Trophoblast cell (in vitro differentiated cells and primary cell): ENCODE data around the gene ZNF207.
A peak's percentile ranks its signal among the peaks of the same experiment; 100 is the strongest.
"Not testable (repeated sequence)": the region's sequence is repeated elsewhere in the genome, so short reads cannot be mapped to it uniquely, and the experiment has no call there.

Experiments used
- DNase-seq, 2 donors: peaks; one replicate each; pipeline ENCODE4 v3.0.0-alpha.2; 2016
- H2AFZ ChIP-seq: 2 replicates; pipeline ENCODE4 v1.6.1; 2013; ENCODE audit warnings: low read length, moderate library complexity, mild to moderate bottlenecking; ENCODE audit not compliant: insufficient read depth, poor library complexity
- H2AK5ac ChIP-seq: 2 replicates; pipeline ENCODE4 v1.6.1; 2013; ENCODE audit warnings: mild to moderate bottlenecking, low read length
- H2BK120ac ChIP-seq: 2 replicates; pipeline ENCODE4 v1.6.1; 2013; ENCODE audit warnings: low read length, mild to moderate bottlenecking, moderate library complexity; ENCODE audit not compliant: insufficient read depth, poor library complexity
- H2BK12ac ChIP-seq: 2 replicates; pipeline ENCODE4 v1.6.1; 2013; ENCODE audit warnings: mild to moderate bottlenecking, low read length, moderate library complexity
- H2BK5ac ChIP-seq: 2 replicates; pipeline ENCODE4 v1.6.1; 2013; ENCODE audit warnings: low read length, low read depth, moderate library complexity, mild to moderate bottlenecking; ENCODE audit not compliant: poor library complexity
- H3K14ac ChIP-seq: 2 replicates; pipeline ENCODE4 v1.6.1; 2013; ENCODE audit warnings: mild to moderate bottlenecking, low read length
- H3K18ac ChIP-seq: 2 replicates; pipeline ENCODE4 v1.6.1; 2013; ENCODE audit warnings: mild to moderate bottlenecking, low read length
- H3K23ac ChIP-seq: 2 replicates; pipeline ENCODE4 v1.6.1; 2013; ENCODE audit warnings: low read length
- H3K27ac ChIP-seq: 2 replicates; pipeline ENCODE4 v1.5.1; 2013; ENCODE audit warnings: low read depth, mild to moderate bottlenecking, inconsistent platforms, low read length, moderate library complexity
- H3K27me3 ChIP-seq: 2 replicates; pipeline ENCODE4 v1.6.1; 2013; ENCODE audit warnings: inconsistent platforms, mild to moderate bottlenecking, low read length, moderate library complexity; ENCODE audit not compliant: insufficient read depth
- H3K36me3 ChIP-seq, 2 experiments: 1 replicate in 1 of 2; 2 replicates in 1 of 2; pipeline ENCODE4 v1.6.1; 2013; ENCODE audit warnings: low read length in 2 of 2, mild to moderate bottlenecking in 2 of 2, moderate library complexity in 1 of 2; ENCODE audit not compliant: insufficient read depth in 2 of 2, control insufficient read depth in 1 of 2
- H3K4ac ChIP-seq: 2 replicates; pipeline ENCODE4 v1.6.1; 2013; ENCODE audit warnings: low read depth, mild to moderate bottlenecking, low read length, moderate library complexity
- H3K4me1 ChIP-seq, 2 experiments: 1 replicate in 1 of 2; 2 replicates in 1 of 2; pipeline ENCODE4 v1.6.1; 2013; ENCODE audit warnings: low read length in 2 of 2, mild to moderate bottlenecking in 2 of 2, moderate library complexity in 1 of 2; ENCODE audit not compliant: insufficient read depth in 2 of 2, control insufficient read depth in 1 of 2
- H3K4me2 ChIP-seq: 2 replicates; pipeline ENCODE4 v1.6.1; 2013; ENCODE audit warnings: inconsistent platforms, mild to moderate bottlenecking, low read length, moderate library complexity
- H3K4me3 ChIP-seq: 2 replicates; pipeline ENCODE4 v1.5.1; 2013; ENCODE audit warnings: mild to moderate bottlenecking, low read depth, low read length, inconsistent platforms
- H3K79me1 ChIP-seq: one replicate; pipeline ENCODE4 v1.6.1; 2013; ENCODE audit warnings: low read length
- H3K79me2 ChIP-seq: 2 replicates; pipeline ENCODE4 v1.6.1; 2013; ENCODE audit warnings: low read length, mild to moderate bottlenecking; ENCODE audit not compliant: control insufficient read depth, insufficient read depth, poor library complexity
- H3K9ac ChIP-seq: 2 replicates; pipeline ENCODE4 v1.6.1; 2013; ENCODE audit warnings: mild to moderate bottlenecking, low read length
- H3K9me3 ChIP-seq: 2 replicates; pipeline ENCODE4 v1.6.1; 2013; ENCODE audit warnings: low read depth, mild to moderate bottlenecking, control low read depth, inconsistent platforms, low read length; ENCODE audit not compliant: insufficient read depth
- H4K12ac ChIP-seq: 2 replicates; pipeline ENCODE4 v1.6.1; 2013; ENCODE audit warnings: low read depth, mild to moderate bottlenecking, low read length, moderate library complexity
- H4K8ac ChIP-seq: 2 replicates; pipeline ENCODE4 v1.6.1; 2013; ENCODE audit warnings: low read depth, mild to moderate bottlenecking, low read length, moderate library complexity
- H4K91ac ChIP-seq: one replicate; pipeline ENCODE4 v1.6.1; 2013; ENCODE audit warnings: low read depth, mild to moderate bottlenecking, low read length, moderate library complexity
- WGBS: extraction: QIAGEN DNeasy Blood & Tissue Kit; methylation state at CpG from one replicate; pipeline ENCODE4 v1.1.7; 2013; ENCODE audit warnings: missing lambda C conversion rate; ENCODE audit not compliant: insufficient read length, insufficient coverage; ENCODE audit errors: extremely low coverage; 5-methylcytosine and 5-hydroxymethylcytosine counted together

Gene ZNF207

GRCh38 chr17:32393904-32394303 is 43.9 kb downstream of the ZNF207 start:
- Histone ChIP-seq H2BK12ac (no peak overlapping the region), H3K4me2 (no peak overlapping the region), H3K4me3 (no peak overlapping the region), H3K14ac (no peak overlapping the region), H2AFZ (no peak overlapping the region), H2AK5ac (no peak overlapping the region), H3K27me3 (no peaks in the 10 kb centered on the region), H3K27ac (no peak overlapping the region), H3K9ac (no peak overlapping the region), H3K9me3 (no peaks in the 10 kb centered on the region), H4K91ac (no peak overlapping the region), H2BK5ac (no peak overlapping the region), H3K4ac (no peak overlapping the region), H3K79me2 (no peaks in the 10 kb centered on the region), H3K36me3 (no peaks in the 10 kb centered on the region), H3K79me1 (no peaks in the 10 kb centered on the region), H4K12ac (no peak overlapping the region), H3K18ac (no peak overlapping the region), H4K8ac (no peak overlapping the region), H3K23ac (no peak overlapping the region), H2BK120ac (no peak overlapping the region), H3K4me1 (no peaks in the 10 kb centered on the region)
- no CpG with 5 or more reads among the region's 5 CpGs for WGBS
- DNase-seq, result peak; percentile 94 to 95

- H3K4me2 ChIP-seq, result no peak overlapping the region
- H3K4ac ChIP-seq, result no peak overlapping the region
- H3K4me3 ChIP-seq, result no peak overlapping the region
- H3K79me1 ChIP-seq, result no peaks in the 10 kb centered on the region
- no peaks in the 10 kb centered on the region for H3K4me1 ChIP-seq
- H4K12ac ChIP-seq, result no peak overlapping the region
- no peak for DNase-seq
- no peak overlapping the region for H2AK5ac ChIP-seq
- no peak overlapping the region for H4K91ac ChIP-seq
- H3K36me3 ChIP-seq, result no peaks in the 10 kb centered on the region
- no peak overlapping the region for H3K23ac ChIP-seq
- no peaks in the 10 kb centered on the region for H3K27me3 ChIP-seq
- H3K9ac ChIP-seq, result no peak overlapping the region
- no peaks in the 10 kb centered on the region for H3K9me3 ChIP-seq
- H2BK120ac ChIP-seq, result no peak overlapping the region
- H4K8ac ChIP-seq, result no peak overlapping the region
- H3K18ac ChIP-seq, result no peak overlapping the region
- no peak overlapping the region for H3K27ac ChIP-seq
- WGBS, result no CpG with 5 or more reads among the region's 5 CpGs
- H2BK5ac ChIP-seq, result no peak overlapping the region
- H2BK12ac ChIP-seq, result no peak overlapping the region
- no peak overlapping the region for H3K14ac ChIP-seq
- no peak overlapping the region for H2AFZ ChIP-seq
- H3K79me2 ChIP-seq, result no peaks in the 10 kb centered on the region
Measured at GRCh38 chr17:32396343-32396742, 46.4 kb downstream of the ZNF207 start.

GRCh38 chr17:32398946-32399345 is 49.0 kb downstream of the ZNF207 start:
- no peak overlapping the region for H4K8ac ChIP-seq
- no peaks in the 10 kb centered on the region for H3K9me3 ChIP-seq
- H3K79me1 ChIP-seq, result no peaks in the 10 kb centered on the region
- no peak overlapping the region for H3K27ac ChIP-seq
- H2BK5ac ChIP-seq, result no peak overlapping the region
- DNase-seq, result no peak
- no peaks in the 10 kb centered on the region for H3K36me3 ChIP-seq
- H2AFZ ChIP-seq, result no peak overlapping the region
- no peak overlapping the region for H3K14ac ChIP-seq
- no peak overlapping the region for H3K4me3 ChIP-seq
- no peak overlapping the region for H3K4me2 ChIP-seq
- no peak overlapping the region for H4K12ac ChIP-seq
- H3K79me2 ChIP-seq, result no peaks in the 10 kb centered on the region
- no peak overlapping the region for H3K23ac ChIP-seq
- H2BK12ac ChIP-seq, result no peak overlapping the region
- no peak overlapping the region for H2BK120ac ChIP-seq
- no peak overlapping the region for H3K18ac ChIP-seq
- H3K9ac ChIP-seq, result no peak overlapping the region
- no peak overlapping the region for H2AK5ac ChIP-seq
- H3K4ac ChIP-seq, result no peak overlapping the region
- no peaks in the 10 kb centered on the region for H3K4me1 ChIP-seq
- H3K27me3 ChIP-seq, result no peaks in the 10 kb centered on the region
- H4K91ac ChIP-seq, result no peak overlapping the region

- H4K8ac ChIP-seq, H3K18ac ChIP-seq, H3K14ac ChIP-seq, H2BK5ac ChIP-seq, H4K12ac ChIP-seq, H2AFZ ChIP-seq, H3K27me3 ChIP-seq, H2AK5ac ChIP-seq, DNase-seq, H3K4me2 ChIP-seq, H3K27ac ChIP-seq, H3K9ac ChIP-seq, H3K9me3 ChIP-seq, H3K79me1 ChIP-seq, H2BK120ac ChIP-seq, H3K4ac ChIP-seq, H3K4me3 ChIP-seq, H3K23ac ChIP-seq, H3K36me3 ChIP-seq, H4K91ac ChIP-seq, H3K4me1 ChIP-seq, H3K79me2 ChIP-seq, H2BK12ac ChIP-seq: not testable (repeated sequence)
- WGBS, result no CpG with 5 or more reads among the region's 3 CpGs
Measured at GRCh38 chr17:32410085-32410484, 60.1 kb downstream of the ZNF207 start.
